SK-N-SH treated with all-trans-retinoic acid at 6 μM for 48 hours (cell line): ENCODE measurements around the gene ACBD6.

ENCODE experiments used
- ATAC-seq: fragments of 200-7000 bp; cut with Tn5 transposase; 3 replicates; pipeline ENCODE4 v1.9.1; 2020; ENCODE audit warnings: mild to moderate bottlenecking, moderate library complexity
- ARNTL ChIP-seq: fragments of 450-650 bp; formaldehyde crosslinking; IDR thresholded peaks from 2 replicates; pipeline ENCODE4 v1.5.0; 2020; ENCODE audit warnings: low read depth, mild to moderate bottlenecking, moderate library complexity, borderline replicate concordance
- ISL1 ChIP-seq: fragments of 250-450 bp; sonication (Bioruptor Pico); IDR thresholded peaks from 2 replicates; pipeline ENCODE4 v2.1.2; 2022; ENCODE audit warnings: mild to moderate bottlenecking, moderate library complexity
- OSR1 ChIP-seq: fragments of 250-450 bp; sonication (Bioruptor Pico); IDR thresholded peaks from 2 replicates; pipeline ENCODE4 v1.8.0; 2022; ENCODE audit warnings: moderate library complexity, mild to moderate bottlenecking, inconsistent platforms
- PPARA ChIP-seq: fragments of 250-450 bp; sonication (Bioruptor Pico); IDR thresholded peaks from 2 replicates; pipeline ENCODE4 v1.5.0; 2020; ENCODE audit warnings: mild to moderate bottlenecking, borderline replicate concordance
- RARB ChIP-seq: fragments of 250-450 bp; sonication (Bioruptor Pico); IDR thresholded peaks from 2 replicates; pipeline ENCODE4 v1.8.0; 2021; ENCODE audit warnings: mild to moderate bottlenecking, moderate library complexity
- SNAI2 ChIP-seq: fragments of 250-450 bp; sonication (Bioruptor Pico); IDR thresholded peaks from 2 replicates; pipeline ENCODE4 v1.5.0; 2020; ENCODE audit warnings: mild to moderate bottlenecking, moderate library complexity
- TCF4 ChIP-seq: fragments of 250-450 bp; sonication (Bioruptor Pico); IDR thresholded peaks from 2 replicates; pipeline ENCODE4 v1.8.0; 2021; ENCODE audit warnings: mild to moderate bottlenecking, moderate library complexity, borderline replicate concordance
- TOX ChIP-seq: fragments of 250-450 bp; sonication (Bioruptor Pico); IDR thresholded peaks from 2 replicates; pipeline ENCODE4 v1.8.0; 2021; ENCODE audit warnings: mild to moderate bottlenecking, moderate library complexity, borderline replicate concordance
- ZC3H10 ChIP-seq: fragments of 250-450 bp; sonication (Bioruptor Pico); IDR thresholded peaks from 2 replicates; pipeline ENCODE4 v1.5.1; 2021; ENCODE audit warnings: mild to moderate bottlenecking, moderate library complexity
- ZFP3 ChIP-seq: fragments of 250-450 bp; sonication (Bioruptor Pico); IDR thresholded peaks from 2 replicates; pipeline ENCODE4 v1.5.0; 2020; ENCODE audit warnings: mild to moderate bottlenecking, moderate library complexity
- ZFP30 ChIP-seq: fragments of 450-650 bp; formaldehyde crosslinking; IDR thresholded peaks from 2 replicates; pipeline ENCODE4 v1.5.0; 2022; ENCODE audit warnings: mild to moderate bottlenecking, moderate library complexity
- ZNF70 ChIP-seq: fragments of 450-650 bp; formaldehyde crosslinking; IDR thresholded peaks from 2 replicates; pipeline ENCODE4 v1.5.0; 2020; ENCODE audit warnings: mild to moderate bottlenecking, moderate library complexity
- ZNF8 ChIP-seq: fragments of 450-650 bp; formaldehyde crosslinking; IDR thresholded peaks from 2 replicates; pipeline ENCODE4 v1.5.0; 2020; ENCODE audit warnings: mild to moderate bottlenecking, moderate library complexity
- TF ChIP-seq, protein P1 (sequence below): fragments of 250-450 bp; sonication (Bioruptor Pico); IDR thresholded peaks from 2 replicates; pipeline ENCODE4 v1.5.0; 2020; ENCODE audit warnings: mild to moderate bottlenecking, moderate library complexity
- TF ChIP-seq, protein P2 (sequence below): fragments of 250-450 bp; sonication (Bioruptor Pico); IDR thresholded peaks from 2 replicates; pipeline ENCODE4 v1.5.1; 2020; ENCODE audit warnings: low read depth, mild to moderate bottlenecking, moderate library complexity
- TF ChIP-seq, protein P3 (sequence below): fragments of 250-450 bp; sonication (Bioruptor Pico); IDR thresholded peaks from 2 replicates; pipeline ENCODE4 v1.8.0; 2020; ENCODE audit warnings: mild to moderate bottlenecking, moderate library complexity, borderline replicate concordance
- TF ChIP-seq, protein P4 (sequence below): fragments of 250-450 bp; sonication (Bioruptor Pico); IDR thresholded peaks from 2 replicates; pipeline ENCODE4 v1.5.1; 2021; ENCODE audit warnings: mild to moderate bottlenecking, moderate library complexity

ACBD6 gene

GRCh38 chr1:180273066-180273465, 229.3 kb downstream of the ACBD6 start (continued):
- TF ChIP-seq, protein P1, sequence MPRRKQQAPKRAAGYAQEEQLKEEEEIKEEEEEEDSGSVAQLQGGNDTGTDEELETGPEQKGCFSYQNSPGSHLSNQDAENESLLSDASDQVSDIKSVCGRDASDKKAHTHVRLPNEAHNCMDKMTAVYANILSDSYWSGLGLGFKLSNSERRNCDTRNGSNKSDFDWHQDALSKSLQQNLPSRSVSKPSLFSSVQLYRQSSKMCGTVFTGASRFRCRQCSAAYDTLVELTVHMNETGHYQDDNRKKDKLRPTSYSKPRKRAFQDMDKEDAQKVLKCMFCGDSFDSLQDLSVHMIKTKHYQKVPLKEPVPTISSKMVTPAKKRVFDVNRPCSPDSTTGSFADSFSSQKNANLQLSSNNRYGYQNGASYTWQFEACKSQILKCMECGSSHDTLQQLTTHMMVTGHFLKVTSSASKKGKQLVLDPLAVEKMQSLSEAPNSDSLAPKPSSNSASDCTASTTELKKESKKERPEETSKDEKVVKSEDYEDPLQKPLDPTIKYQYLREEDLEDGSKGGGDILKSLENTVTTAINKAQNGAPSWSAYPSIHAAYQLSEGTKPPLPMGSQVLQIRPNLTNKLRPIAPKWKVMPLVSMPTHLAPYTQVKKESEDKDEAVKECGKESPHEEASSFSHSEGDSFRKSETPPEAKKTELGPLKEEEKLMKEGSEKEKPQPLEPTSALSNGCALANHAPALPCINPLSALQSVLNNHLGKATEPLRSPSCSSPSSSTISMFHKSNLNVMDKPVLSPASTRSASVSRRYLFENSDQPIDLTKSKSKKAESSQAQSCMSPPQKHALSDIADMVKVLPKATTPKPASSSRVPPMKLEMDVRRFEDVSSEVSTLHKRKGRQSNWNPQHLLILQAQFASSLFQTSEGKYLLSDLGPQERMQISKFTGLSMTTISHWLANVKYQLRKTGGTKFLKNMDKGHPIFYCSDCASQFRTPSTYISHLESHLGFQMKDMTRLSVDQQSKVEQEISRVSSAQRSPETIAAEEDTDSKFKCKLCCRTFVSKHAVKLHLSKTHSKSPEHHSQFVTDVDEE (CRISPR knock-in tag): no peak
- TF ChIP-seq ZNF70 (CRISPR knock-in tag) (no peak), SNAI2 (CRISPR knock-in tag) (no peak), ARNTL (no peak)

GRCh38 chr1:180272395-180272794, 230.0 kb downstream of the ACBD6 start:
- TF ChIP-seq, protein P2, sequence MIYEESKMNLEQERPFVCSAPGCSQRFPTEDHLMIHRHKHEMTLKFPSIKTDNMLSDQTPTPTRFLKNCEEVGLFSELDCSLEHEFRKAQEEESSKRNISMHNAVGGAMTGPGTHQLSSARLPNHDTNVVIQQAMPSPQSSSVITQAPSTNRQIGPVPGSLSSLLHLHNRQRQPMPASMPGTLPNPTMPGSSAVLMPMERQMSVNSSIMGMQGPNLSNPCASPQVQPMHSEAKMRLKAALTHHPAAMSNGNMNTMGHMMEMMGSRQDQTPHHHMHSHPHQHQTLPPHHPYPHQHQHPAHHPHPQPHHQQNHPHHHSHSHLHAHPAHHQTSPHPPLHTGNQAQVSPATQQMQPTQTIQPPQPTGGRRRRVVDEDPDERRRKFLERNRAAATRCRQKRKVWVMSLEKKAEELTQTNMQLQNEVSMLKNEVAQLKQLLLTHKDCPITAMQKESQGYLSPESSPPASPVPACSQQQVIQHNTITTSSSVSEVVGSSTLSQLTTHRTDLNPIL (CRISPR knock-in tag): no peak
- TF ChIP-seq, protein P3, sequence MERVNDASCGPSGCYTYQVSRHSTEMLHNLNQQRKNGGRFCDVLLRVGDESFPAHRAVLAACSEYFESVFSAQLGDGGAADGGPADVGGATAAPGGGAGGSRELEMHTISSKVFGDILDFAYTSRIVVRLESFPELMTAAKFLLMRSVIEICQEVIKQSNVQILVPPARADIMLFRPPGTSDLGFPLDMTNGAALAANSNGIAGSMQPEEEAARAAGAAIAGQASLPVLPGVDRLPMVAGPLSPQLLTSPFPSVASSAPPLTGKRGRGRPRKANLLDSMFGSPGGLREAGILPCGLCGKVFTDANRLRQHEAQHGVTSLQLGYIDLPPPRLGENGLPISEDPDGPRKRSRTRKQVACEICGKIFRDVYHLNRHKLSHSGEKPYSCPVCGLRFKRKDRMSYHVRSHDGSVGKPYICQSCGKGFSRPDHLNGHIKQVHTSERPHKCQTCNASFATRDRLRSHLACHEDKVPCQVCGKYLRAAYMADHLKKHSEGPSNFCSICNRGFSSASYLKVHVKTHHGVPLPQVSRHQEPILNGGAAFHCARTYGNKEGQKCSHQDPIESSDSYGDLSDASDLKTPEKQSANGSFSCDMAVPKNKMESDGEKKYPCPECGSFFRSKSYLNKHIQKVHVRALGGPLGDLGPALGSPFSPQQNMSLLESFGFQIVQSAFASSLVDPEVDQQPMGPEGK: no peak
- ATAC-seq: no peak

GRCh38 chr1:180271272-180272255, 230.8 kb downstream of the ACBD6 start:
- no peak for TF ChIP-seq PPARA (CRISPR knock-in tag)
- no peak for TF ChIP-seq ZFP3 (CRISPR knock-in tag)
- no peak for TF ChIP-seq ZFP30 (CRISPR knock-in tag)
- no peak for TF ChIP-seq SNAI2 (CRISPR knock-in tag)
- TF ChIP-seq, protein P2 (CRISPR knock-in tag): no peak
- TF ChIP-seq ZNF8: no peak
- TF ChIP-seq TCF4 (CRISPR knock-in tag): no peak
- TF ChIP-seq, protein P4, sequence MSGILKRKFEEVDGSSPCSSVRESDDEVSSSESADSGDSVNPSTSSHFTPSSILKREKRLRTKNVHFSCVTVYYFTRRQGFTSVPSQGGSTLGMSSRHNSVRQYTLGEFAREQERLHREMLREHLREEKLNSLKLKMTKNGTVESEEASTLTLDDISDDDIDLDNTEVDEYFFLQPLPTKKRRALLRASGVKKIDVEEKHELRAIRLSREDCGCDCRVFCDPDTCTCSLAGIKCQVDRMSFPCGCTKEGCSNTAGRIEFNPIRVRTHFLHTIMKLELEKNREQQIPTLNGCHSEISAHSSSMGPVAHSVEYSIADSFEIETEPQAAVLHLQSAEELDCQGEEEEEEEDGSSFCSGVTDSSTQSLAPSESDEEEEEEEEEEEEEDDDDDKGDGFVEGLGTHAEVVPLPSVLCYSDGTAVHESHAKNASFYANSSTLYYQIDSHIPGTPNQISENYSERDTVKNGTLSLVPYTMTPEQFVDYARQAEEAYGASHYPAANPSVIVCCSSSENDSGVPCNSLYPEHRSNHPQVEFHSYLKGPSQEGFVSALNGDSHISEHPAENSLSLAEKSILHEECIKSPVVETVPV: no peak
- no peak for TF ChIP-seq ZC3H10 (CRISPR knock-in tag)
- TF ChIP-seq OSR1 (CRISPR knock-in tag): no peak
- TF ChIP-seq, all 23 proteins: peak for 0
- no peak for ATAC-seq

DNA sequence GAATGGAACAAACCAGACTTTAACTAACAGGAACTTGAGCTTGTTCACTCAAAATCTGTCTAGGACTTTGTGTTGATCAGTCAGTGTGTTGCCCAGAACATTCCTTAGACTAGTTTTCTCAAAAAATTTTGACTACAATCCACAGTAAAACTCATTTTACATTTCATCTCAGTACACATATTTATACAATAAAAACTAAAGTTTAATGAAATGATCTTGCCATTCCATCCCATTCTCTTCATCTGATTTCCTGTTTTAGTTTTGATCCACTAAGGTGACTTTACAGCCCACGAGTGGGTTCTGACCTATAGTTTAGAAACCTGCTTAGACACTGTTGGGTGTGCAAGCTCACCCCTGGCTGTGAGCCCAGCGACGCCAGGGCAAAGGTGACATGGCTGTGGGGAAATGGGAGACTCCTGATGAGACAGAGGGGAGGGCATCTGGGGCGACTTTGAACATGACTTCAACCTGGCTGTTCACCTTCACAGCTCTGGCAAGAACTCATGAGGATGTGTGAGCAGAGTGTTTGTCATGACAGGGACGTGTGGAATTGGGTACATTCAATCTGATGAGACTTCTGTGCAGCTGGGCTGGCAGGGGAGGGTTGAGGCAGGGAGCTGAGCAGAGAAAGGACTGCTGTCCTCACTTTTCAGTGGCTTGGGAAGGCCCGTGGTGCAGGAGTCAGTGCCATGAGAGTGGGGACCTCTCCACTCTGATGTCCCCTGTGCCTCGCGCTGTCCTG, 231.7 kb downstream of the ACBD6 start:
- ATAC-seq: no peak
- TF ChIP-seq TOX (CRISPR knock-in tag) (no peak), ISL1 (CRISPR knock-in tag) (no peak), ZC3H10 (CRISPR knock-in tag) (no peak), RARB (CRISPR knock-in tag) (no peak)
